SK-N-SH (cell line): ENCODE results near the gene C16orf92. TPM values are rescaled to one million over a fixed set of nuclear protein-coding genes. Genes with fewer than 3 reads are reported as not detected.

Experiments
- CTCF ChIA-PET: fragments of 300-600, 350-600 bp; formaldehyde crosslinking; extraction: SDS; loops from one replicate; lab custom pipeline; 2021; lab: Yijun Ruan, JAX
- POLR2A ChIA-PET: fragments of 350-600 bp; sonication (Branson Sonifier 250); formaldehyde crosslinking; extraction: SDS; loops from one replicate; lab custom pipeline; 2020; ENCODE audit warnings: antibody characterized with exemption, inconsistent platforms; lab: Yijun Ruan, JAX
- DNase-seq: peaks from one replicate; pipeline ENCODE4 v3.0.0; 2012
- H2AFZ ChIP-seq: fragments of 200-600 bp; sonication (generic); 2 replicates; pipeline ENCODE4 v1.8.1; 2016; ENCODE audit warnings: antibody characterized with exemption, mild to moderate bottlenecking, low read depth
- H3F3A ChIP-seq: fragments of 200-600 bp; sonication (generic); replicated peaks from 2 replicates; pipeline ENCODE3; 2016; ENCODE audit warnings: antibody characterized with exemption, mild to moderate bottlenecking; ENCODE audit not compliant: insufficient read depth
- H3K27ac ChIP-seq, 2 experiments: fragments of 200-500 bp in 1 of 2; fragments of 200-600 bp in 1 of 2; sonication (Bioruptor generic) in 1 of 2; sonication (generic), shearing (Covaris generic) in 1 of 2; 2 replicates each; pipeline versions ENCODE4 v1.5.1 to v1.6.1; 2014 to 2016; ENCODE audit warnings: low read depth in 2 of 2, inconsistent platforms in 1 of 2, low read length in 1 of 2, mild to moderate bottlenecking in 1 of 2, mixed read lengths in 1 of 2
- H3K27me3 ChIP-seq: fragments of 200-600 bp; sonication (generic), shearing (Covaris generic); 2 replicates; pipeline ENCODE4 v1.6.1; 2016; ENCODE audit warnings: mixed run types; ENCODE audit not compliant: insufficient read depth
- H3K36me3 ChIP-seq, 2 experiments: fragments of 200-500 bp in 1 of 2; fragments of 200-600 bp in 1 of 2; sonication (Bioruptor generic) in 1 of 2; sonication (generic) in 1 of 2; replicated peaks in 1 of 2; 2 replicates each; pipeline versions ENCODE3 to v1.5.1; 2014 to 2016; ENCODE audit warnings: low read length in 1 of 2, mild to moderate bottlenecking in 1 of 2; ENCODE audit not compliant: insufficient read depth in 2 of 2, control insufficient read depth in 1 of 2
- H3K4me1 ChIP-seq, 2 experiments: fragments of 200-500 bp in 1 of 2; fragments of 200-600 bp in 1 of 2; sonication (Bioruptor generic) in 1 of 2; sonication (generic), shearing (Covaris generic) in 1 of 2; 2 replicates each; pipeline versions ENCODE4 v1.5.1 to v1.6.1; 2014 to 2016; ENCODE audit warnings: low read depth in 1 of 2, low read length in 1 of 2, mixed run types in 1 of 2; ENCODE audit not compliant: insufficient read depth in 2 of 2, control insufficient read depth in 1 of 2
- H3K4me2 ChIP-seq: fragments of 200-600 bp; sonication (generic), shearing (Covaris generic); 2 replicates; pipeline ENCODE4 v1.6.1; 2017; ENCODE audit warnings: mixed run types
- H3K4me3 ChIP-seq, 2 experiments: fragments of 200-500 bp in 1 of 2; fragments of 200-600 bp in 1 of 2; sonication (Bioruptor generic) in 1 of 2; sonication (generic), shearing (Covaris generic) in 1 of 2; 2 replicates each; pipeline versions ENCODE4 v1.5.1 to v1.8.1; 2014 to 2016; ENCODE audit warnings: low read depth in 2 of 2, inconsistent platforms in 1 of 2, low read length in 1 of 2, mild to moderate bottlenecking in 1 of 2, mixed read lengths in 1 of 2, moderate library complexity in 1 of 2
- H3K79me2 ChIP-seq: fragments of 200-600 bp; sonication (generic); 2 replicates; pipeline ENCODE4 v1.8.1; 2017; ENCODE audit warnings: mild to moderate bottlenecking; ENCODE audit not compliant: insufficient read depth
- H3K9ac ChIP-seq: fragments of 200-600 bp; sonication (generic); 2 replicates; pipeline ENCODE4 v1.6.1; 2017; ENCODE audit warnings: mixed run types
- H3K9me2 ChIP-seq: fragments of 200-600 bp; sonication (generic); 2 replicates; pipeline ENCODE4 v1.6.1; 2017; ENCODE audit warnings: mixed run types
- H3K9me3 ChIP-seq: fragments of 200-600 bp; sonication (generic); 2 replicates; pipeline ENCODE4 v1.6.1; 2017; ENCODE audit warnings: mixed run types, mild to moderate bottlenecking, moderate library complexity
- H4K20me1 ChIP-seq: fragments of 200-600 bp; sonication (generic); 2 replicates; pipeline ENCODE4 v1.6.1; 2017; ENCODE audit warnings: mild to moderate bottlenecking, mixed run types; ENCODE audit not compliant: insufficient read depth
- ELF1 ChIP-seq: IDR thresholded peaks from 2 replicates; pipeline ENCODE4 v1.4.0; 2012
- EZH2phosphoT487 ChIP-seq: fragments of 200-600 bp; sonication (generic); IDR thresholded peaks from 2 replicates; pipeline ENCODE4 v1.6.1; 2017; ENCODE audit warnings: low read depth, mixed run types, mild to moderate bottlenecking, antibody characterized with exemption, moderate library complexity, borderline replicate concordance
- FOSL2 ChIP-seq: IDR thresholded peaks from 2 replicates; pipeline ENCODE4 v1.4.0; 2012; ENCODE audit warnings: low read depth, mild to moderate bottlenecking, moderate library complexity, borderline replicate concordance
- FOXM1 ChIP-seq: IDR thresholded peaks from 2 replicates; pipeline ENCODE4 v1.4.0; 2012; ENCODE audit warnings: low read depth, mild to moderate bottlenecking
- GATA2 ChIP-seq: sonication (generic); formaldehyde crosslinking; IDR thresholded peaks from 2 replicates; pipeline ENCODE4 v1.5.0; 2020; ENCODE audit warnings: mild to moderate bottlenecking, missing genetic modification reagents
- IRF3 ChIP-seq: fragments of 150-350 bp; IDR thresholded peaks from 2 replicates; pipeline ENCODE4 v1.6.1; 2016; ENCODE audit warnings: mild to moderate bottlenecking, low read depth, low read length
- MAX ChIP-seq: IDR thresholded peaks from 2 replicates; pipeline ENCODE4 v1.4.0; 2012; ENCODE audit warnings: low read depth
- MEF2A ChIP-seq: IDR thresholded peaks from 2 replicates; pipeline ENCODE4 v1.4.0; 2012; ENCODE audit warnings: low read depth, borderline replicate concordance
- MXI1 ChIP-seq: IDR thresholded peaks from 2 replicates; pipeline ENCODE4 v1.6.1; 2012; ENCODE audit warnings: mild to moderate bottlenecking, low read depth, low read length, improper control_type of control experiment
- NRF1 ChIP-seq: IDR thresholded peaks from 2 replicates; pipeline ENCODE4 v1.6.1; 2012; ENCODE audit warnings: low read depth, mild to moderate bottlenecking, low read length
- PBX3 ChIP-seq: IDR thresholded peaks from 2 replicates; pipeline ENCODE4; 2012
- POLR2AphosphoS5 ChIP-seq: IDR thresholded peaks from 2 replicates; pipeline ENCODE4 v1.6.1; 2012; ENCODE audit warnings: low read depth, low read length
- RAD21 ChIP-seq: IDR thresholded peaks from 2 replicates; pipeline ENCODE4 v1.6.1; 2012; ENCODE audit warnings: mild to moderate bottlenecking, low read length
- REST ChIP-seq: IDR thresholded peaks from 2 replicates; pipeline ENCODE4 v1.6.1; 2012; ENCODE audit warnings: mild to moderate bottlenecking, low read depth, low read length, moderate library complexity
- RXRA ChIP-seq: IDR thresholded peaks from 2 replicates; pipeline ENCODE4 v1.4.0; 2012; ENCODE audit warnings: low read depth, mild to moderate bottlenecking, borderline replicate concordance
- SIN3A ChIP-seq: IDR thresholded peaks from 2 replicates; pipeline ENCODE4 v1.6.1; 2012; ENCODE audit warnings: low read depth, mild to moderate bottlenecking, low read length, moderate library complexity, borderline replicate concordance
- SMC3 ChIP-seq: IDR thresholded peaks from 2 replicates; pipeline ENCODE4 v1.6.1; 2012; ENCODE audit warnings: low read depth, low read length, improper control_type of control experiment
- YY1 ChIP-seq: IDR thresholded peaks from 2 replicates; pipeline ENCODE4 v1.4.0; 2012; ENCODE audit warnings: low read depth, mild to moderate bottlenecking
- ZBTB33 ChIP-seq: IDR thresholded peaks from 2 replicates; pipeline ENCODE4 v1.4.0; 2012; ENCODE audit warnings: low read depth, borderline replicate concordance
- whole genome bisulfite sequencing: methylation state at CpG from one replicate; pipeline ENCODE4 v1.1.6; 2017; ENCODE audit warnings: low lambda C conversion rate; 5-methylcytosine and 5-hydroxymethylcytosine counted together
- polyA plus RNA-seq, 3 experiments: library from polyadenylated mRNA; depleted of rRNA; stranded (reverse); fragments of >200 nt; gene quantifications; 2 replicates each; pipeline ENCODE4 v1.2.3, GENCODE V29; 2012

Gene C16orf92
- polyA plus RNA-seq, 1 of the 3 experiments (the other 2 are of a cell fraction), result not detected

GRCh38 chr16:29988346-29989075 lies 34.5 kb upstream of the C16orf92 start (continued):
- TF ChIP-seq REST (no peak), IRF3 (no peak), SIN3A (no peak), ZBTB33 (no peak), FOXM1 (no peak), MXI1 (no peak), GATA2 (CRISPR knock-in tag) (no peak), FOSL2 (no peak), YY1 (no peak)

GRCh38 chr16:29989111-29989858 lies 33.7 kb upstream of the C16orf92 start:
- H4K20me1 ChIP-seq, result no peaks in the 10 kb centered on the region
- H2AFZ ChIP-seq, result no peak overlapping the region
- no peak for DNase-seq
- H3K79me2 ChIP-seq, result no peaks in the 10 kb centered on the region
- no peak overlapping the region for H3K27ac ChIP-seq
- H3K9me2 ChIP-seq, result no peaks in the 10 kb centered on the region
- H3K27me3 ChIP-seq, result no peaks in the 10 kb centered on the region
- WGBS, result 93% methylated on average over 23 of the region's 23 CpGs
- peaks cover 9% of the 10 kb centered on the region for H3F3A ChIP-seq
- H3K4me2 ChIP-seq, result no peak overlapping the region
- no peak overlapping the region for H3K9ac ChIP-seq
- no peaks in the 10 kb centered on the region for H3K4me1 ChIP-seq
- no peaks in the 10 kb centered on the region for H3K9me3 ChIP-seq
- CTCF ChIA-PET, result interaction anchor here (1.3 kb wide), 1 partner anchor 14 kb away, joined by 3 read pairs; no protein-coding TSS in a partner anchor
- POLR2A ChIA-PET, result interaction anchor here (0.5 to 1.4 kb wide), 2 partner anchors 16 to 52 kb away, joined by 3 to 4 read pairs; partner anchors contain the start of gene TAOK2
- H3K36me3 ChIP-seq, result peaks cover 8 to 90% of the 10 kb centered on the region in 2 experiments
- H3K4me3 ChIP-seq, result no peak overlapping the region
- no peak for TF ChIP-seq GATA2 (CRISPR knock-in tag)
- TF ChIP-seq POLR2AphosphoS5, result no peak
- no peak for TF ChIP-seq RAD21
- no peak for TF ChIP-seq SMC3
- no peak for TF ChIP-seq PBX3
- TF ChIP-seq EZH2phosphoT487, result no peak
- no peak for TF ChIP-seq MAX
- no peak for TF ChIP-seq FOXM1
- no peak for TF ChIP-seq MEF2A
- TF ChIP-seq NRF1, result no peak
- TF ChIP-seq ELF1, result no peak
- no peak for TF ChIP-seq IRF3
- no peak for TF ChIP-seq YY1
- no peak for TF ChIP-seq RXRA
- no peak for TF ChIP-seq MXI1
